Heart right ventricle (tissue), 16 donors: ENCODE measurements around the gene ALMS1. TPM values are rescaled to one million over a fixed set of nuclear protein-coding genes. Genes with fewer than 3 reads are reported as not detected.
A peak's percentile ranks its signal among the peaks of the same experiment; 100 is the strongest.

ENCODE experiments used
- ATAC-seq, 8 donors: fragments of 200-7000 bp; cut with Tn5 transposase; one replicate each; pipeline ENCODE4 v1.9.1; 2020; ENCODE audit warnings: mild to moderate bottlenecking in 8 of 8, moderate library complexity in 8 of 8, moderate number of reproducible peaks in 1 of 8
- DNase-seq, 2 donors: peaks; one replicate each; pipeline ENCODE4 v3.0.0-alpha.2; 2020
- H3K27ac ChIP-seq, 10 donors: fragments of 200-600 bp; sonication (generic) in 2 of 10; one replicate each; pipeline versions ENCODE4 v1.5.0 to v1.8.0; 2020 to 2022; ENCODE audit warnings: mild to moderate bottlenecking in 3 of 10
- H3K27me3 ChIP-seq, 7 donors: fragments of 200-600 bp; one replicate each; pipeline ENCODE4 v1.8.0; 2021 to 2022; ENCODE audit warnings: mild to moderate bottlenecking in 2 of 7
- H3K36me3 ChIP-seq, 9 donors: fragments of 200-600 bp; sonication (generic) in 1 of 9; one replicate each; pipeline versions ENCODE4 v1.5.0 to v1.8.0; 2020 to 2022; ENCODE audit warnings: mild to moderate bottlenecking in 2 of 9
- H3K4me1 ChIP-seq, 9 donors: fragments of 200-600 bp; sonication (generic) in 1 of 9; one replicate each; pipeline versions ENCODE4 v1.5.0 to v1.8.0; 2020 to 2022; ENCODE audit warnings: mild to moderate bottlenecking in 4 of 9
- H3K4me3 ChIP-seq, 10 donors: fragments of 200-600 bp; sonication (generic) in 2 of 10; one replicate each; pipeline versions ENCODE4 v1.5.0 to v1.8.0; 2020 to 2022; ENCODE audit warnings: mild to moderate bottlenecking in 7 of 10, moderate library complexity in 2 of 10
- H3K9me3 ChIP-seq, 11 donors: fragments of 200-600 bp in 10 of 11; sonication (generic) in 2 of 11; one replicate each; pipeline versions ENCODE4 v1.5.0 to v1.8.0; 2013 to 2022; ENCODE audit warnings: mild to moderate bottlenecking in 2 of 11, control low read depth in 1 of 11, moderate library complexity in 1 of 11
- WGBS, 2 donors: extraction: QIAGEN DNeasy Blood & Tissue Kit; methylation state at CpG; one replicate each; pipeline ENCODE4 v1.1.7; 2013; ENCODE audit warnings: inconsistent platforms in 1 of 2; 5-methylcytosine and 5-hydroxymethylcytosine counted together
- intact Hi-C, 10 donors: fragments of 100-400 bp; cut with DNase I; formaldehyde crosslinking; loops; one replicate each; pipeline versions ENCODE4 v1.11.1 to v1.14.2; 2022
- polyA plus RNA-seq, 2 donors: library from polyadenylated mRNA; stranded (reverse); fragments of 200-250 nt; gene quantifications; one replicate each; pipeline ENCODE4 v1.2.3, GENCODE V29; 2013
- total RNA-seq, 10 donors: library from RNA; stranded (reverse); fragmentation: NEBNext Ultra II Directional in 3 of 10; extraction: Animal tissue kit (Norgen Biotek cat#: 25700) in 3 of 10; gene quantifications; one replicate each; pipeline versions ENCODE4 v1.2.1 to v1.2.4, GENCODE V29; 2021 to 2023
- TF ChIP-seq, protein P1 (sequence below), 9 donors: fragments of 200-600 bp; sonication (generic) in 2 of 9; IDR thresholded peaks; one replicate each; pipeline versions ENCODE4 v1.5.0 to v1.8.0; 2021 to 2022; ENCODE audit warnings: antibody characterized with exemption in 9 of 9, mild to moderate bottlenecking in 5 of 9, moderate library complexity in 1 of 9
- donor health status: Arrhythmogenic right ventricular cardiomyopathy.
- donor health status: ischemic (EF 13 %, LVEDD 7.1; RV severe dilation, severe dysfunction).
- donor health status: healthy with polysubstance abuse.
- donor health status: DM: no; HTN: yes; CAD: no.
- donor health status: DM: no; HTN: no; CAD: no.
- donor health status: ischemic (EF 25% LVEDD 6.9; RV normal size, moderate dysfunction).
- donor health status: ischemic (EF 25% LVEDD 5.7; RV mildly dilated, moderate dysfunction).
- donor health status: healthy.
- donor health status: DM: yes; HTN: yes; CAD: no.
- donor health status: Ischemic cardiomyopathy.
- donor health status: ischemic (EF 35%, LVEDD 5.7; RV mildly dilated, moderate dysfunction).
- donor health status: nonischemic (EF 11% LVEDD 7.7; RV severe dilation, severe dysfunction).
- donor health status: DM: yes; HTN: yes; CAD: no.
- donor health status: PGD.
- donor health status: ischemic (EF 29% LVEDD 5.4; RV normal size, mild dysfunction).
- donor health status: nonischemic (EF 23%, LVEDD 6.1; RV moderate dilation, normal function).

ALMS1 gene
- total and polyA plus RNA-seq, 12 donors, result 3.8 to 16.9 (median 9.7) TPM

- peaks cover 0 to 59% (median 18%) of the 10 kb centered on the region in 7 donors for H3K27me3 ChIP-seq
- intact Hi-C loops, result no loop called here
- WGBS, 2 donors, result 59 to 71% methylated on average over 2 of the region's 2 CpGs
- no peak overlapping the region for H3K4me3 ChIP-seq
- DNase-seq, result no peak
- H3K36me3 ChIP-seq, result no peaks in the 10 kb centered on the region
- ATAC-seq, result no peak
- no peaks in the 10 kb centered on the region for H3K4me1 ChIP-seq
- H3K27ac ChIP-seq, result no peak overlapping the region
- no peaks in the 10 kb centered on the region for H3K9me3 ChIP-seq
- TF ChIP-seq, protein P1, sequence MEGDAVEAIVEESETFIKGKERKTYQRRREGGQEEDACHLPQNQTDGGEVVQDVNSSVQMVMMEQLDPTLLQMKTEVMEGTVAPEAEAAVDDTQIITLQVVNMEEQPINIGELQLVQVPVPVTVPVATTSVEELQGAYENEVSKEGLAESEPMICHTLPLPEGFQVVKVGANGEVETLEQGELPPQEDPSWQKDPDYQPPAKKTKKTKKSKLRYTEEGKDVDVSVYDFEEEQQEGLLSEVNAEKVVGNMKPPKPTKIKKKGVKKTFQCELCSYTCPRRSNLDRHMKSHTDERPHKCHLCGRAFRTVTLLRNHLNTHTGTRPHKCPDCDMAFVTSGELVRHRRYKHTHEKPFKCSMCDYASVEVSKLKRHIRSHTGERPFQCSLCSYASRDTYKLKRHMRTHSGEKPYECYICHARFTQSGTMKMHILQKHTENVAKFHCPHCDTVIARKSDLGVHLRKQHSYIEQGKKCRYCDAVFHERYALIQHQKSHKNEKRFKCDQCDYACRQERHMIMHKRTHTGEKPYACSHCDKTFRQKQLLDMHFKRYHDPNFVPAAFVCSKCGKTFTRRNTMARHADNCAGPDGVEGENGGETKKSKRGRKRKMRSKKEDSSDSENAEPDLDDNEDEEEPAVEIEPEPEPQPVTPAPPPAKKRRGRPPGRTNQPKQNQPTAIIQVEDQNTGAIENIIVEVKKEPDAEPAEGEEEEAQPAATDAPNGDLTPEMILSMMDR (IDR thresholded peaks at IDR 0.05), result no peak
Observed at GRCh38 chr2:73373344-73373743, 12.3 kb upstream of the ALMS1 start.

GRCh38 chr2:73374269-73374668 lies 11.4 kb upstream of the ALMS1 start:
- no peak overlapping the region for H3K27ac ChIP-seq
- ATAC-seq, result peak in 2 of 8 donors; percentile 47 to 63
- intact Hi-C loops, result no loop called here
- DNase-seq, result no peak
- no peak overlapping the region for H3K4me3 ChIP-seq
- TF ChIP-seq, protein P1 (IDR thresholded peaks at IDR 0.05), result no peak
- no peaks in the 10 kb centered on the region for H3K9me3 ChIP-seq
- H3K27me3 ChIP-seq, result peaks cover 0 to 66% (median 21%) of the 10 kb centered on the region in 7 donors
- H3K36me3 ChIP-seq, result no peaks in the 10 kb centered on the region
- 52 to 74% methylated on average over 1 of the region's 1 CpG for WGBS, 2 donors
- H3K4me1 ChIP-seq, result no peaks in the 10 kb centered on the region

GRCh38 chr2:73376681-73377080 lies 9.0 kb upstream of the ALMS1 start:
- Histone ChIP-seq H3K27ac (no peak overlapping the region), H3K4me1 (no peaks in the 10 kb centered on the region), H3K27me3 (peaks cover 0 to 62% (median 23%) of the 10 kb centered on the region in 7 donors), H3K36me3 (no peaks in the 10 kb centered on the region), H3K9me3 (no peaks in the 10 kb centered on the region), H3K4me3 (no peak overlapping the region)
- TF ChIP-seq, protein P1 (IDR thresholded peaks at IDR 0.05), result no peak
- DNase-seq, result no peak
- 67 to 75% methylated on average over 2 of the region's 2 CpGs for WGBS, 2 donors
- intact Hi-C loops, result no loop called here
- ATAC-seq, result no peak

GRCh38 chr2:73383036-73383435 lies 2.6 kb upstream of the ALMS1 start:
- no peaks in the 10 kb centered on the region for H3K9me3 ChIP-seq
- H3K4me1 ChIP-seq, result peaks cover 4 to 24% (median 17%) of the 10 kb centered on the region in 9 donors
- ATAC-seq (no peak), DNase-seq (no peak)
- intact Hi-C loops, result no loop called here
- no peak overlapping the region for H3K4me3 ChIP-seq
- peaks cover 0 to 11% (median 7%) of the 10 kb centered on the region in 7 donors for H3K27me3 ChIP-seq
- WGBS, 2 donors, result 74 to 85% methylated on average over 3 of the region's 3 CpGs
- no peaks in the 10 kb centered on the region for H3K36me3 ChIP-seq
- H3K27ac ChIP-seq, result no peak overlapping the region
- TF ChIP-seq, protein P1 (IDR thresholded peaks at IDR 0.05), result no peak
